Astrocyte (in vitro differentiated cells and primary cell): ENCODE results near the gene MKLN1.

Experiments
- EZH2 ChIP-seq: IDR thresholded peaks from 2 replicates; pipeline ENCODE4 v1.6.1; 2012; ENCODE audit warnings: mild to moderate bottlenecking, low read length, inconsistent platforms; ENCODE audit not compliant: insufficient read depth
- TF ChIP-seq, protein P1 (sequence below): IDR thresholded peaks from 2 replicates; pipeline ENCODE4 v1.5.1; 2011; ENCODE audit warnings: low read depth, mild to moderate bottlenecking, inconsistent platforms, low read length, moderate library complexity; ENCODE audit not compliant: insufficient read depth

DNA sequence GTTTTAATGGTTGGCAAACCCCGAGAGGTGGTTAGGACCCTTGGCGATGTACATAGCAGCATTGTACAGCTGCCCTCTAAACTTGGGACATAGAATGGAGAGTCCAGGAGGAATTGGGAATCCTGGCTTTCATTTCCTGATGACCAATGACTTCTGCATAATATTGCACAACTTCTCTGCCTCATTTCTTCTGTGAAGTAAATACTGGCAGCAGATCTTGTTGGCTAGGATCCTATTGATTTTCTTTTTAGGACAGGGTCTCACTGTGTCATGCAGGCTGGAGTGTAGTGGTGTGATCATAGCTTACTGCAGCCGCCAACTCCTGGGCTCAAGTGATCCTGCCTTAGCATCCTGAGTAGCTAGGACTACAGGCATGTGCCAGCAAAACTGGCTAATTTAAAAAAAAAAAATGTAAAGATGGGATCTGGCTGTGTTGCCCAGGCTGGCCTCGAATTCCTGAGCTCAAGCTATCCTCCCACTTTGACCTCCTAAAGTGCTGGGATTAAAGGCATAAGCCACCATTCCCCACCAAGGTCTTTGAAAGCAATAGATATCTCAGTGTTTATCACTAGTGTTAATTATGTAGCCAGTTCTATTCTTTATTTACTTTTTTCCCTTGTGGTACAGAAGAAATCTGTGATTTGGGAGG is 170.7 kb downstream of the MKLN1 start:
- TF ChIP-seq, protein P1, sequence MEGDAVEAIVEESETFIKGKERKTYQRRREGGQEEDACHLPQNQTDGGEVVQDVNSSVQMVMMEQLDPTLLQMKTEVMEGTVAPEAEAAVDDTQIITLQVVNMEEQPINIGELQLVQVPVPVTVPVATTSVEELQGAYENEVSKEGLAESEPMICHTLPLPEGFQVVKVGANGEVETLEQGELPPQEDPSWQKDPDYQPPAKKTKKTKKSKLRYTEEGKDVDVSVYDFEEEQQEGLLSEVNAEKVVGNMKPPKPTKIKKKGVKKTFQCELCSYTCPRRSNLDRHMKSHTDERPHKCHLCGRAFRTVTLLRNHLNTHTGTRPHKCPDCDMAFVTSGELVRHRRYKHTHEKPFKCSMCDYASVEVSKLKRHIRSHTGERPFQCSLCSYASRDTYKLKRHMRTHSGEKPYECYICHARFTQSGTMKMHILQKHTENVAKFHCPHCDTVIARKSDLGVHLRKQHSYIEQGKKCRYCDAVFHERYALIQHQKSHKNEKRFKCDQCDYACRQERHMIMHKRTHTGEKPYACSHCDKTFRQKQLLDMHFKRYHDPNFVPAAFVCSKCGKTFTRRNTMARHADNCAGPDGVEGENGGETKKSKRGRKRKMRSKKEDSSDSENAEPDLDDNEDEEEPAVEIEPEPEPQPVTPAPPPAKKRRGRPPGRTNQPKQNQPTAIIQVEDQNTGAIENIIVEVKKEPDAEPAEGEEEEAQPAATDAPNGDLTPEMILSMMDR, result no peak
- TF ChIP-seq EZH2, result no peak
